VCaP (cell line): ENCODE results near the gene GTF2IRD1.

Experiments used
- H3K27ac ChIP-seq: fragments of 450-650 bp; 2 replicates; pipeline ENCODE4 v1.5.1; 2017
- TF ChIP-seq, protein P1 (sequence below): fragments of 450-650 bp; conservative IDR thresholded peaks from 2 replicates; pipeline ENCODE4 v1.5.1; 2017; ENCODE audit warnings: mild to moderate bottlenecking, moderate library complexity

The GTF2IRD1 gene

DNA sequence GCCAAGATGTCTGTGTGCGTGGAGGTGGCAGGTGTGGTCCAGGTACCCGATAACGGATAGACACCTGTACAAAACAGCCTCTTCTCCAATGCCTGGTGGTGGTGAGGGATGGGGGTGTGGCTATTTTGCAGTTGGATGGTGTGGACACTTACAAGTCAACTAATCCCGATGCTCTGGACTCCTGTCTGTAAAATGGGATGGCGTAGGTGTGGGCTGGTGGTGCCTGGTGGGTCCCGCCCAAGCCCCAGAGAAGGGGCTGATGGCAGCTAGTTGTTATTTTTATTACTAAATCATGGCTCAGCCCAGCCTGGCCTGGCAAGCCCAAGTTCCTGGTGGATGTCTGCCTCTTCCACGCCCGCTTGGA lies 22.3 kb downstream of the GTF2IRD1 start:
- TF ChIP-seq, protein P1, sequence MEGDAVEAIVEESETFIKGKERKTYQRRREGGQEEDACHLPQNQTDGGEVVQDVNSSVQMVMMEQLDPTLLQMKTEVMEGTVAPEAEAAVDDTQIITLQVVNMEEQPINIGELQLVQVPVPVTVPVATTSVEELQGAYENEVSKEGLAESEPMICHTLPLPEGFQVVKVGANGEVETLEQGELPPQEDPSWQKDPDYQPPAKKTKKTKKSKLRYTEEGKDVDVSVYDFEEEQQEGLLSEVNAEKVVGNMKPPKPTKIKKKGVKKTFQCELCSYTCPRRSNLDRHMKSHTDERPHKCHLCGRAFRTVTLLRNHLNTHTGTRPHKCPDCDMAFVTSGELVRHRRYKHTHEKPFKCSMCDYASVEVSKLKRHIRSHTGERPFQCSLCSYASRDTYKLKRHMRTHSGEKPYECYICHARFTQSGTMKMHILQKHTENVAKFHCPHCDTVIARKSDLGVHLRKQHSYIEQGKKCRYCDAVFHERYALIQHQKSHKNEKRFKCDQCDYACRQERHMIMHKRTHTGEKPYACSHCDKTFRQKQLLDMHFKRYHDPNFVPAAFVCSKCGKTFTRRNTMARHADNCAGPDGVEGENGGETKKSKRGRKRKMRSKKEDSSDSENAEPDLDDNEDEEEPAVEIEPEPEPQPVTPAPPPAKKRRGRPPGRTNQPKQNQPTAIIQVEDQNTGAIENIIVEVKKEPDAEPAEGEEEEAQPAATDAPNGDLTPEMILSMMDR: no peak
- no peak overlapping the region for H3K27ac ChIP-seq

DNA sequence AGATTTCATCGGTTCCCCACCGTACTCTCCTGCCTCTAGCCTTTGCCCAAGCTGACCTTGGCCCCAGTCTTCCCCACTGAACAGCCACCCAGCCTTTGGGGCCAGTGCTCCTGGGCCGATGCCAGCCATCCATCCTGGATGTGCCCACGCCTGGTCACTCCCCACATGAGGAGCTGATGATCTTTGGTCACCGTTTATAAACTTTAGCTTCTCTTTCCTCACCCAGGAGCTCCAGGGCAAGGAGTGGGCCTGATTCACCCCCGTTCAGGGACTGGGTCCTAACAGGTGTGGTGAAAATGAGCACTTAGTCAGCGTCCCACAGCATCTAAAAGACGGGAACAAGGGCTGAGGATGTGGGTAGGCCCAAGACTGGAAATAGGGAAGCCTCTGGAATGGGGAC lies 22.9 kb downstream of the GTF2IRD1 start:
- TF ChIP-seq, protein P1: no peak

DNA sequence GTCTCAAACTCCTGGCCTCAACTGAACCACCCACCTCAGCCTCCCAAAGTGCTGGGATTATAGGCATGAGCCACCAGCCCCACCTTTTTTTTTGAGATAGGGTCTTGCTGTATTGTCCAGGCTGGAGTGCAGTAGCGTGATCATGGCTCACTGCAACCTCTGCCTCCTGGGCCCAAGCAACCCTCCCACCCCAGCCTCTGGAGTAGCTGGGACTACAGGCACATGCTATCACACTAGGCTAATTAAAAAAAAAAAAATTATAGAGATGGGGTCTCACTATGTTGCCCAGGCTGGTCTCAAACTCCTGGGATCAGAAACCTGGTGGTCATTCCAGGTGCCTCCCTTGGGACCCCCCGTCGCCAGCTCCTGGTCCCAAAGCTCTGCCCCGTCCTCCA lies 25.0 kb downstream of the GTF2IRD1 start:
- TF ChIP-seq, protein P1: no peak
- peak overlapping the region; percentile 72 for H3K27ac ChIP-seq

More for the DNA sequence above, 22.9 kb downstream of the GTF2IRD1 start:
- no peak overlapping the region for H3K27ac ChIP-seq

DNA sequence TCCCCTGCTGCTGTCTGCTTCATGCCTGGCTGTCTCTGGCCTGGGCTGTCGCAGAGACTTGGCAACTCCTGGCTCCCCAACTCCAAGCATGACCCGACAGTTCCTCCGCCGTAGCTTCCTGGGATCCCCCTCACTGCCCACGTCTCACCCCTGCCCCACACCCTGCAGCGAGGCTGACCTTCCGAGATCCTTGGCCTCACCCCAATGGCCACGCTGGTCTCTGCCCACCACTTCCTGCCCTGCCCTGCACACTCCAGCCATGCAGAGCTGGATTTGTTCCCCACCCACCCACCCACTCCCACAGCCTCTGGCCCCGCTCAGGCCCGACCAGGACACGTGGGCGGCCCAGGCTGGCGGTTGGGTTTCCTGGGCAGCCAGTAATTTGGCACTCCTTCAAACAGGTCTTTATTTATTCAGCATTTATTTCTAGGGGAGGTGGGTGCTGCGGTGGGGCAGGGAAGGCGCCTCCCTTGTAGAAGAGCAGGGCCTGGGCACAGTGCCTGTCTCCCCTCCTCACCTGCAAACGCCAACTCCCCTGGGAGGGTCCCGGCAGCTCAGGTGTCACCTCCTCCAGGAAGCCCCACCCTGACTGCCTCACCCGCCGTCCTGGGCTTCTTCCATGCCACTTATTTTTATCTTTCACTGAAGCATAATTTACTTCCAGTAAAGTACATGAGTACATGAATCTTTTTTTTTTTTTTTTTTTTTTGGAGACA lies 25.5 kb downstream of the GTF2IRD1 start:
- peak overlapping the region; percentile 72 for H3K27ac ChIP-seq
- TF ChIP-seq, protein P1: no peak

DNA sequence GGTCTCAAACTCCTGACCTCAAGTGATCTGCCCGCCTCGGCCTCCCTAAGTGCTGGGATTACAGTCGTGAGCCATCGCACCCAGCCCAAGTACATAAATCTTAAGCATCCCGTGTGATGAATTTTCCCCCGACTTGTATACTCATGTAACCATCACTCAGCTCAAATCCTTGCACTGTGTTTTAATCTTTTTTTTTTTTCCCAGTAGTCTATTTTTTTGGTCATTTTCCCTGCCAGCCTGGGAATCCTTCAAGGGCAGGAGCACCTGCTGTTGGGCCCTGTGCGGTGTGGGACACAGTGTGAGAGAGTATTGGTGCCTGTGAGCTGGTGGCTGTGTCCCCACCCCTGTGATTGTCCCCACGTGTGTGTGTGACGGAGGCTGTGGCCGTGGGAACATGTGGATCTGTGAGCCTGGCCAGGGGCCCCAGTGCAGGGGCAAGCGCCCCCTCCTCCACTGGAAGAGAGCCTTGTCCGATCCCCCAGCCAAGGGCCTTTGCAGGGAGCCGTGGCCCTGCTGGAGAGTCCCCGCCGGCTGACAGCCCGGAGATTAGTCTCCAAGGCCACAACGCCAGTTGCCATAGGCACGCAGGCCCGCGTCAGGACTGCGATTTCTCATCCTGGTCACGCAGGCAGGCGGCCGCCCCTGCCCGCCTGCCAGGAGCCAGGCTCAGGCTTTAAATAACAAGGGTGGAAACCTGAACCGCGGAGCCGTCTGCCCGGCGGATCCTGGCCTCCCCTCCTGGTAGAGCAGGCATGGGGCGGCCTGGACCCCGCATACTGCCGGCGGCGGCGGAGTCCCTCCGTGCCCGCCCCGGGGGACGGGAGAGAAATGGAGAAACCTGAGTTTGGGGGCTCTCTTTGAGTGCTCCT lies 26.5 kb downstream of the GTF2IRD1 start:
- peak overlapping the region; percentile 72 for H3K27ac ChIP-seq
- TF ChIP-seq, protein P1: no peak

DNA sequence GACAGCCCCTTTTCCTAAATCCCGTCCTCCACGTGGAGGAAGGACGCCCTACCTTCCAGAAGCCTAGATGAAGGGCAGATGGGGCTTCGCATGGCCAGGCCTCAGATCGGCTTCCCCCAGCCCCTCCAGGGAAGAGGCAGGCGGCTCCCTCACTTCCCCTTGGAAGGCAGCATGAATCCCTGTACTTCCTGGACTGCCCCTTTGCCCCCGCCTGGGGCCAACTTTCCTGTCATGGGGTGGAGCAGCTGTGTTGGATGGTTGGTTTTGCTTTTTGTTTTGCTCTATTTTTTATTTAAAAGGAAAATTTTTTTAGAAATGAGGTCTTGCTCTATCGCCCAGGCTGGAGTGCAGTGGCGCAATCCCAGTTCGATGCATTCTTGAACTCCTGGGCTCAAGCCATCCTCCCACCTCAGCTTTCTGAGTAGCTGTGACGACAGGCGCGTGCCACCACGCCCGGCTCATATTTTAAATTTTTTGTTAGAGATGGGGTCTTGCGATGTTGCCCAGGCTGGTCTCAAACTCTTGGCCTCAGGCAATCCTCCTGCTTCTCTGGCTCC lies 27.2 kb downstream of the GTF2IRD1 start:
- TF ChIP-seq, protein P1: no peak
- peak overlapping the region; percentile 72; the same call in 1 of the 2 replicates for H3K27ac ChIP-seq
